Measurements from ENCODE around the gene GCK.

- no peak for TF ChIP-seq CTCF (IDR thresholded peaks at IDR 0.05; ENCODE audit: poor library complexity)
- TF ChIP-seq EZH2 (IDR thresholded peaks at IDR 0.05; ENCODE audit: borderline replicate concordance), result no peak
These were observed 16.8 kb upstream of the GCK start for GRCh38 chr7:44206008-44206407.
